ENCODE results near the gene VPS37B. TPM values are rescaled to one million over a fixed set of nuclear protein-coding genes. Genes with fewer than 3 reads are reported as not detected.

The VPS37B gene
- total and polyA plus RNA-seq, 2 donors (not counting 1 experiment from before 2014, with no cell fraction given) = 66.7 to 88.1 TPM

GRCh38 chr12:122848471-122849351, 47.2 kb downstream of the VPS37B start:
- no peak overlapping the region for H2AFZ ChIP-seq (ENCODE audit: insufficient read depth, low read depth, low read length, poor library complexity, severe bottlenecking)
- no peaks in the 10 kb centered on the region for H3K9me3 ChIP-seq (ENCODE audit: control extremely low read depth in 1 of 3, control insufficient read depth in 2 of 3, insufficient read depth in 1 of 3, low read length in 2 of 3)
- no peak overlapping the region for H3K9ac ChIP-seq (ENCODE audit: low read length)
- TF ChIP-seq EZH2 (IDR thresholded peaks at IDR 0.05; ENCODE audit: borderline replicate concordance, insufficient read depth, low read depth, low read length, poor library complexity, severe bottlenecking) (no peak), CTCF (IDR thresholded peaks at IDR 0.05) (no peak)
- peaks cover 0 to 9% of the 10 kb centered on the region in 2 donors for H3K4me1 ChIP-seq (ENCODE audit: control insufficient read depth in 2 of 2, insufficient read depth in 2 of 2, low read length in 2 of 2)
- intact Hi-C loops (cut with micrococcal nuclease) = no loop called here
- Mint-ChIP-seq H3K4me1 (peaks cover 17% of the 10 kb centered on the region), H3K4me3 (no peak overlapping the region), H3K27ac (peak overlapping the region; percentile 56), H3K9me3 (ENCODE audit: insufficient read depth) (no peaks in the 10 kb centered on the region), H3K27me3 (no peaks in the 10 kb centered on the region)
- H3K4me3 ChIP-seq (ENCODE audit: control extremely low read depth in 1 of 5, extremely low read depth in 1 of 5, insufficient read depth in 1 of 5, low read depth in 2 of 5, low read length in 4 of 5) = no peak overlapping the region
- no peak overlapping the region for H3K4me2 ChIP-seq (replicated peaks; ENCODE audit: low read depth, low read length, poor library complexity, severe bottlenecking)
- CTCF ChIA-PET = interaction anchor here (1.0 to 1.8 kb wide), 3 partner anchors 12 to 104 kb away, joined by 3 to 7 read pairs (median 7); no protein-coding TSS in a partner anchor
- H4K20me1 ChIP-seq (ENCODE audit: control insufficient read depth, insufficient read depth, low read length, poor library complexity, severe bottlenecking) = peaks cover 87% of the 10 kb centered on the region
- peaks cover 68% of the 10 kb centered on the region for H3K79me2 ChIP-seq (ENCODE audit: control insufficient read depth, insufficient read depth, low read length)
- WGBS (ENCODE audit: insufficient coverage) = 89% methylated on average over 36 of the region's 36 CpGs
- DNase-seq (no peak), ATAC-seq (ENCODE audit: low read depth) (no peak)
- no peaks in the 10 kb centered on the region for H3K27me3 ChIP-seq (replicated peaks in 1 of 4; ENCODE audit: control extremely low read depth in 1 of 4, control insufficient read depth in 3 of 4, insufficient read depth in 4 of 4, low read length in 3 of 4)
- POLR2A ChIA-PET = interaction anchor here (0.6 kb wide), 1 partner anchor 83 kb away, joined by 6 read pairs; no protein-coding TSS in a partner anchor
- no peak overlapping the region for H3K27ac ChIP-seq (ENCODE audit: low read length in 2 of 2)
- H3K36me3 ChIP-seq (replicated peaks in 1 of 2; ENCODE audit: control extremely low read depth in 1 of 2, control insufficient read depth in 1 of 2, extremely low read depth in 1 of 2, insufficient read depth in 2 of 2, low read length in 1 of 2) = peaks cover 1 to 79% of the 10 kb centered on the region in 2 experiments

- Mint-ChIP-seq H3K9me3 (ENCODE audit: insufficient read depth) (no peaks in the 10 kb centered on the region), H3K27ac (no peak overlapping the region), H3K4me1 (peaks cover 21% of the 10 kb centered on the region), H3K4me3 (no peak overlapping the region), H3K27me3 (no peaks in the 10 kb centered on the region)
- no peak overlapping the region for H2AFZ ChIP-seq (ENCODE audit: insufficient read depth, low read depth, low read length, poor library complexity, severe bottlenecking)
- whole genome bisulfite sequencing (ENCODE audit: insufficient coverage) = 94% methylated on average over 15 of the region's 16 CpGs
- no peaks in the 10 kb centered on the region for H3K27me3 ChIP-seq (replicated peaks in 1 of 4; ENCODE audit: control extremely low read depth in 1 of 4, control insufficient read depth in 3 of 4, insufficient read depth in 4 of 4, low read length in 3 of 4)
- no peaks in the 10 kb centered on the region for H3K9me3 ChIP-seq (ENCODE audit: control extremely low read depth in 1 of 3, control insufficient read depth in 2 of 3, insufficient read depth in 1 of 3, low read length in 2 of 3)
- no peak overlapping the region for H3K9ac ChIP-seq (ENCODE audit: low read length)
- no peak overlapping the region for H3K27ac ChIP-seq (ENCODE audit: low read length in 2 of 2)
- peaks cover 76% of the 10 kb centered on the region for H3K79me2 ChIP-seq (ENCODE audit: control insufficient read depth, insufficient read depth, low read length)
- no peak for DNase-seq
- H4K20me1 ChIP-seq (ENCODE audit: control insufficient read depth, insufficient read depth, low read length, poor library complexity, severe bottlenecking) = peaks cover 92% of the 10 kb centered on the region
- intact Hi-C loops (cut with micrococcal nuclease) = no loop called here
- no peak for ATAC-seq (ENCODE audit: low read depth)
- no peak overlapping the region for H3K4me2 ChIP-seq (replicated peaks; ENCODE audit: low read depth, low read length, poor library complexity, severe bottlenecking)
- peaks cover 0 to 11% of the 10 kb centered on the region in 2 donors for H3K4me1 ChIP-seq (ENCODE audit: control insufficient read depth in 2 of 2, insufficient read depth in 2 of 2, low read length in 2 of 2)
- ChIA-PET CTCF (interaction anchor here (0.8 to 1.8 kb wide), 4 partner anchors 13 to 105 kb away, joined by 3 to 7 read pairs (median 3); no protein-coding TSS in a partner anchor), POLR2A (no interaction called here)
- TF ChIP-seq EZH2 (IDR thresholded peaks at IDR 0.05; ENCODE audit: borderline replicate concordance, insufficient read depth, low read depth, low read length, poor library complexity, severe bottlenecking) (no peak), CTCF (IDR thresholded peaks at IDR 0.05) (no peak)
- no peak overlapping the region for H3K4me3 ChIP-seq (ENCODE audit: control extremely low read depth in 1 of 5, extremely low read depth in 1 of 5, insufficient read depth in 1 of 5, low read depth in 2 of 5, low read length in 4 of 5)
- peaks cover 1 to 76% of the 10 kb centered on the region in 2 experiments for H3K36me3 ChIP-seq (replicated peaks in 1 of 2; ENCODE audit: control extremely low read depth in 1 of 2, control insufficient read depth in 1 of 2, extremely low read depth in 1 of 2, insufficient read depth in 2 of 2, low read length in 1 of 2)
Observed at GRCh38 chr12:122847921-122848421, 48.0 kb downstream of the VPS37B start.

Measured in B cell (primary cell).